ENCODE results near the gene ITGA1.

ITGA1 gene

GRCh38 chr5:52787600-52788504 is at the start of gene ITGA1, which contains the start of gene PELO:
TSS of gene ITGA1 (plus strand) at chr5:52787916. CDS start at chr5:52788354, 438 bp downstream.
TSS of gene PELO (plus strand) at chr5:52787916. CDS start at chr5:52800395, 12,479 bp downstream.
- peak within 1 kb of the TSS; percentile 80 for H3K27ac ChIP-seq (ENCODE audit: extremely low read depth, low read depth, low read length)
- H3K4me3 ChIP-seq (ENCODE audit: low read depth, low read length), result peak within 1 kb of the TSS; percentile 77
- H3K9me3 ChIP-seq (ENCODE audit: control insufficient read depth, insufficient read depth, low read depth, low read length), result no peaks in the 10 kb centered on the region
- no peaks in the 10 kb centered on the region for H3K4me1 ChIP-seq (ENCODE audit: control insufficient read depth, insufficient read depth, low read length)
- POLR2A ChIA-PET, result interaction anchor here (0.7 to 5.2 kb wide), 8 partner anchors 9 to 1300 kb away, joined by 3 to 57 read pairs (median 4); no protein-coding TSS in a partner anchor
- H3K36me3 ChIP-seq (ENCODE audit: control insufficient read depth in 2 of 2, insufficient read depth in 1 of 2, low read length in 2 of 2), result no peaks in the 10 kb centered on the region
- CTCF ChIA-PET, result interaction anchor here (0.6 to 4.2 kb wide), 14 partner anchors 8 to 236 kb away, joined by 3 to 20 read pairs (median 4); no protein-coding TSS in a partner anchor
- TF ChIP-seq ZNF266 (tag by site-specific recombination; IDR thresholded peaks at IDR 0.05; ENCODE audit: low read depth), result no peak
- no peak for TF ChIP-seq ZNF843 (tag by site-specific recombination; IDR thresholded peaks at IDR 0.05)
- peak; percentile 67; the same call in 1 of the 2 replicates for TF ChIP-seq HIC1 (tag by site-specific recombination; IDR thresholded peaks at IDR 0.05)
- TF ChIP-seq ZSCAN5A (tag by site-specific recombination; IDR thresholded peaks at IDR 0.05), result no peak
- no peak for TF ChIP-seq ZNF311 (tag by site-specific recombination; IDR thresholded peaks at IDR 0.05; ENCODE audit: borderline replicate concordance)
- peak; percentile 31; the same call in 1 of the 2 replicates for TF ChIP-seq WT1 (tag by site-specific recombination; IDR thresholded peaks at IDR 0.05)
- no peak for TF ChIP-seq ZNF155 (tag by site-specific recombination; IDR thresholded peaks at IDR 0.05)
- TF ChIP-seq ZBTB11 (tag by site-specific recombination; conservative IDR thresholded peaks at IDR 0.05; ENCODE audit: low read depth), result peak; percentile 32; the same call in 1 of the 2 replicates
- TF ChIP-seq GFI1B (tag by site-specific recombination; IDR thresholded peaks at IDR 0.05), result no peak
- peak; percentile 93 for TF ChIP-seq ZBTB20 (tag by site-specific recombination; IDR thresholded peaks at IDR 0.05)
- no peak for TF ChIP-seq ZNF623 (tag by site-specific recombination; IDR thresholded peaks at IDR 0.05)
- TF ChIP-seq RBAK (tag by site-specific recombination; IDR thresholded peaks at IDR 0.05), result no peak
- no peak for TF ChIP-seq ZNF221 (tag by site-specific recombination; IDR thresholded peaks at IDR 0.05; ENCODE audit: borderline replicate concordance)
- TF ChIP-seq ZBTB44 (tag by site-specific recombination; IDR thresholded peaks at IDR 0.05), result no peak
- no peak for TF ChIP-seq ZNF768 (tag by site-specific recombination; IDR thresholded peaks at IDR 0.05)
- no peak for TF ChIP-seq ZNF148 (tag by site-specific recombination; IDR thresholded peaks at IDR 0.05; ENCODE audit: borderline replicate concordance)
- TF ChIP-seq ZNF645 (tag by site-specific recombination; IDR thresholded peaks at IDR 0.05), result no peak
- TF ChIP-seq HOXA7 (CRISPR knock-in tag; IDR thresholded peaks at IDR 0.05; ENCODE audit: borderline replicate concordance), result no peak
- no peak for TF ChIP-seq SCRT1 (tag by site-specific recombination; IDR thresholded peaks at IDR 0.05; ENCODE audit: borderline replicate concordance)
- no peak for TF ChIP-seq TCF7L2 (IDR thresholded peaks at IDR 0.05; ENCODE audit: borderline replicate concordance, low read depth, low read length)
- TF ChIP-seq ZNF18 (tag by site-specific recombination; IDR thresholded peaks at IDR 0.05), result no peak
